ENCODE data around the gene NAV2.

NAV2 gene

DNA sequence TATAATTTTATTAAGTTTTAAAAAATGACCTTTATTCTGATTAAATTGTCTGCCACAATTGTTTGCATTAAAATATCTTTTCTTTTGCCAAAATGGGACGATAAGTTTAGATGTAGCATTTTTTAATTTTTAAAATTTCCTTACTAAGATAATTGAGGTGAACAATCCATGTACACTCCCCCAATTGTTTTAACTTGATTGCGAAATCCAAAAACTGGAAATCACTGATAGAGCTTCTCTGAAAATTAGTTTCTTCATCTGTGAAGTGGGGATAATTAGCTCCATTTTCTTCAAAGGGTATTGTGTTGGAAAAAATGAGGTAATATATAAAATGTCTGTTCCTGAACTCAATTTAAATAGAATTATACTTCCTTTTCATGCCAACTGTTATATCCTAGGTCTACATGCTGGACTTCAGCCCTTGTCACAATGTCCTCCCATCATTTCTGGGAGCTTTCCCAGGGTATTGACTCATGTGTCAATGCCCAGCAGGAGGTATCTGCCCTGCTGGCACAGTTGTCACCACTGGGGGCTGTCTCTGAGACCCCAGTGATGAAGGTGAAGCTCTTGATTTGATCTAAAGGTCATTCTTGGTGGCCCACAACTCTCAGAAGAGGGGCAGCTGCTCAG is 28.7 kb upstream of the NAV2 start:
- DNase-seq (ENCODE audit: low read depth): no peak

DNA sequence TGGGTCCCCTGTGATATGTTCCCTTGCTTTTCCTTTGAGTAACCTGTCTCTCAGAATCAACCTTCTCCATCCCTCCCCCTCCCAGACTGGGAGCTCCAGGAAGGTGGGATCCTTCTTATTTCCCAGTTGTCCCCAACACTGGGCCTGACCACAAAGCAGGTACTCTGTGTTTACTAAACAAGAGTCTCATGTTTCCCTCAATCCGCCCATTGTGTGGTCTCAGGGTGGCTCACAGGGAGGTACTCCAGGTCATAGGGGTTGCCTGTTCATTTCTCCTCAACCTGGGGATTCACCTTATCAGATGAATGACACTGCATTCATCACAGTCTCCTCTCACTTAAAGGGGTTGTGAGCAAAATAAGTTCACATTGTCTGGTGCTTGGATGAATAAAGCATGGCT is 26.4 kb upstream of the NAV2 start:
- no peak for DNase-seq (ENCODE audit: low read depth)

DNA sequence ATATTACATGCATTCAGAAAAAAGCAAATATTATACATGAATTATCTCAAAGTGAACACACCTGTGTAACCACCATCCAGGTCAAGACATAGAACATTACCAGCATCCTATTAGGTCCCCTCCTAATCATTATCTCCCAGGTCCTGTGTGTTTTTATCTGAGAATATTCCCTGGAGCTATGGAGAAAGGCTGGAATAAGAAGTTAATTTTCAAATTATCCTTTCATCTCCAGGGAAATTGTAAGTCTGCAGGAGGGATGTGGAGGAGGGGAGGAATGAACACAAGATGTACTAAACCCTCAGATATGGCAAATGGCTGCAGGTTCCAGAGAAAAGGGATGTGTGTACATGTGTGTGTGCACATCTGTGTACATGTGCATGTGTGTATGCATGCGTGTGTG is 25.2 kb upstream of the NAV2 start:
- no peak for DNase-seq (ENCODE audit: low read depth)

DNA sequence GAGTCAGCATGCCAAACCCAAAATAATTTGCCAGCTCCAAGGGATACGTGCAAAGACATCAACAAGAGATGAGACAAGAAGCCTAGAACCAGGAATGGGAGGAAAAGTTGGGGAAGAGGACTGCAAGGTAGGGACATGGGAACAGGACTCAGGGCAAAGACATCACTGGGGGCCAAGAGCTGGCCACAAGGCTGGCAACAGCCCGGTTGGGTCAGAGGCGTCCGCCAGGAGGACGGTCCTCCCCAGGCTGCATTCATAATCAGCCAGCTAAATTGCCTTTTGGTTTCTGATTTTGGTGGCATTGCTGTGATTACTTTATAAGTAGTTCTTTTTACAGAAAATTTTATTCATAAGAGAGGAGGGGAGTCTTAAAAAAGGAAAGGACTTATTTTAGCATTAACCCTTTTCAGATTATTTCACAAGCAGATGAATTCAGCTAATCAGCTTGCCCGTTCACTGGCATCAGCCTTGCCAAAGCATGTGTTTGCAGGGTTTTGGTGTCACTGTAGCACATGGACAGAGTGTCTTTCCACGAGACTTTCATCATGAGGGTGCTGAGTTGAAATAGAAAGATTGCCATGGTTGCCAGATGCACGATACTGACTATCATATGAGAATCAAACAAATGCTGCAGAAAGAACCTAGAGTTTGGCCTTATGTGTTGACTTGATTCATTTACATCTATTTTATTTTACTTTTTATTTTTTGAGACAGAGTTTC is 23.2 kb upstream of the NAV2 start:
- DNase-seq (ENCODE audit: low read depth): no peak

GRCh38 chr11:19690885-19691284 is 21.8 kb upstream of the NAV2 start:
- DNase-seq (ENCODE audit: low read depth): no peak

DNA sequence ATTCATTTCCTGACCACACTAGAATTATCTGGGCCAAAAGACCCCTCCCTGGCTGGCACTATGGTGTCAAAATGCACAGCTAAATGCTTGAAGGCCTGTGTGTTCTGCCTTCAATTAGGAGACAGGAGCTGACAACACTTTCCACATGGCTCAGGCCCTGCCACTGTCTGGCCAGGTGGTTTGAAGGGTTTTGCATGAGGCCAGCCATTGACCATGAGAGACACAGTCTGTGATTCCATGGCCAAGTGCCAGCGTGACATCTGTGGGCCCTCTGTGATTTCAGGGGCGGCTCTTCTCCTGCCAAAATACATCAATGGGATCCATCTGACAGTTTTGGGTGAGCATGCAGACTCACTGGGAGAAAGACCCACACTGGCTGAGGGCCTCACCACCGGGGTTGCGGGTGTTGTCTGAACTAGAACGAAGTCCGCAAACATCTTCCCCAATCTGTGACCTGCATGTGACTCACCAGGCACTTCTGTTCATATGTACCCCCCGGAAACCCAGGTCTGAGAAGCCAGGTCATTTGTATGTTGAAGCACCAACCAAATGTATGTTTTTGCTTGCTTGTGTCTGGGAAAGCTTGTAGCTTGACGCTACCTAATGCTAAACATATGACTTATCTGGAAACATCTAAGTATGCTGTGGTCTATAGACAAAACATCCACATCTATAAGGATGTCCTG is 20.7 kb upstream of the NAV2 start:
- DNase-seq (ENCODE audit: low read depth): no peak

GRCh38 chr11:19693146-19693545 is 19.5 kb upstream of the NAV2 start:
- DNase-seq (ENCODE audit: low read depth): no peak

- DNase-seq (ENCODE audit: low read depth): no peak
These were observed 17.8 kb upstream of the NAV2 start for GRCh38 chr11:19694796-19695345.

DNA sequence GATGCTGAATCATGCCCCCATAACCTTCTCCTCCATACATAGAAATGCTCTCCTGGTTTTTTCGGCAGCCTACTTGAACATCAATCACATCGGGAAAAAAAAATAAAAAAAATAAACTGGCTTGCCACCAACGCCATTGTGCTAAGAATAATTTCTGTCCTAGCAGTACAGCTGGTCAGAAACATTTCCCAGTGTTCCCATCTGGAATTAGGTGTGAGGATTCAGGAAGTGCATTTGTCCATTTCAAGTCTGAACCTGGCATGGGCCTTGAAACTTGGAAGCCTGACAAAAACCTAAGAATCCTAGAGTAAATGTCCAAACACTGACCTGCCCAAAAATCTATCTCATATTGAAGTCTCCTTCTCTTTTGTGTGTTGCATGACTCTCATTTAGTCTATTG is 16.6 kb upstream of the NAV2 start:
- no peak for DNase-seq (ENCODE audit: low read depth)

- DNase-seq (ENCODE audit: low read depth): no peak
These were observed 15.7 kb upstream of the NAV2 start for GRCh38 chr11:19696904-19697303.

- DNase-seq (ENCODE audit: low read depth): no peak
These were observed 14.9 kb upstream of the NAV2 start for GRCh38 chr11:19697721-19698121.

DNA sequence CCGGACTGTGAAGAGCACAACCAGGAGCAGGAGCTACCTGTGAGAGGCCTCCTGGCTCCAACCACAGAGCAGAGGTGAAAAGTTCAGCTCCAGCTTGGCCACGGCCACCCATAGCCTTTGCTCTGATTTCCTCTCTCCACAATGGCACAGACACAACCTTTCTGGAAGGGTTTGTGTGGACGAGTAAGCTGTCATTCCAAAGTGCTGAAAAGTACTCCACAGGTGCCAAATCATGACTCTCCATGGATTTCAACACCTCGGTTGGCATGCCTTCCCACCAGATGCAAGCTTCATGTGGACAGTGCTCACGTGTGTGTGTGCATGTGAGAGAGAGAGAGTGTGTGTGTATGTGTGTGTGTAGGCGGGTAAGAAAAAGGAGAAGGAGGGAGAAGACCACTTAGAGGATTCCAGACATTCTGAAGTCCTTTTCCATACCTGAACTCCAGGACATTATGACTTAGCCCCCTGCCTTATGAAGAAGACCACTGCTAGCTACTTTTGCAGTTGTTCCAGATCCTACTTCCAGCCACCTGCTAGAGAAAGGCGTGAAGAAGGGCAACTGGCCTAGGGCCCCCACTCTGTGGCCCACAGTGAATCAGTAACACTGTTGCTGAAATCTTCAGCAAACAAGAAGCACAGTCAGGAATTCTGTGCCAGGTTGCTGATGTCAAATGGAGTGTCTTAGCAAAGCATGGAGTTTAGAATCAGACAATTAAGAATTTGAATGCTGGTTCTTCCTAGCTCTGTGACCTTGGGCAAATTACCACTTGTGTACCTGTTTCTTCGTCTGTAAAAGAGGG is 13.9 kb upstream of the NAV2 start:
- no peak for DNase-seq (ENCODE audit: low read depth)

- no peak for DNase-seq (ENCODE audit: low read depth)
These were observed 11.2 kb upstream of the NAV2 start for GRCh38 chr11:19701421-19701820.

GRCh38 chr11:19702620-19703019 is 10.0 kb upstream of the NAV2 start:
- DNase-seq (ENCODE audit: low read depth): no peak

GRCh38 chr11:19703211-19703610 is 9.4 kb upstream of the NAV2 start:
- DNase-seq (ENCODE audit: low read depth): no peak

DNA sequence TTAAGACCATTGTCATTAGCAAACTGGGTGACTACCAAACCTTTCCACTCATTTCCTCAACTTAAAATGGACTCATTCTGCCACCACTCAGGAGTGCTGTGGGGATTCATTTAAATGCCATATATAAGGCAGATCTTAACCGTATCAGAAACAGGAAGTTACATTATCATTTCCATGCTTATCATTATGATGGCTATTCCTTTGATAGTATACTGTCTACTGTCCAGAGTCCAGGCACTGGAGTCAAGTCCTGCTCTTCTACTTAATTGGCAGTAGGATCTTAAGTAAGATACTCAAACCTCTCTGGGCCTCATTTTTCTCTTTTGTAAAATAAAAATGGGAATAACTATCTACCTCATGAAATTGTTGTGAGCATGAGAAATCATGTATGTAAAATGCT is 8.4 kb upstream of the NAV2 start:
- DNase-seq (ENCODE audit: low read depth): no peak

- DNase-seq (ENCODE audit: low read depth): no peak
These were observed 6.7 kb upstream of the NAV2 start for GRCh38 chr11:19705936-19706335.

DNA sequence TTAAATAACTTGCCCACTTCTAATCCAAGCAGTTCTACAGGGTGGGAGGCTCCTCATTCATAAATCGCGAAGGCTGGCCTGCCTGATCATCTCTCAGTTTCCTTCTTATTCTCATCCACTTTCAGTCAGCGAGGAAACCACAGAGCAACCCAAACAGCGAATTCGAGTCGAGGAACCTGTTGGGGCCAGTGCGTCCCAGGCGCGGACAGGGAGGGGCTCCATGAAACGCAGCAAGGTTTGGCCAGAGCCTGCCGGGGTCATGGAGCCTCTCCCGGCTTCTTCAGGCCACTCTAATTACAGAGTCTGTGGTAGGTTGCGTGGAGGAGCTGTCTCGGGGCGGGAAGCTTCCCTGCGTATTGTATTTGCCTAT is 741 bp upstream of the NAV2 start:
- no peak for DNase-seq (ENCODE audit: low read depth)

- no peak for DNase-seq (ENCODE audit: low read depth)
These were observed 772 bp downstream of the NAV2 start for GRCh38 chr11:19713196-19714021.

DNA sequence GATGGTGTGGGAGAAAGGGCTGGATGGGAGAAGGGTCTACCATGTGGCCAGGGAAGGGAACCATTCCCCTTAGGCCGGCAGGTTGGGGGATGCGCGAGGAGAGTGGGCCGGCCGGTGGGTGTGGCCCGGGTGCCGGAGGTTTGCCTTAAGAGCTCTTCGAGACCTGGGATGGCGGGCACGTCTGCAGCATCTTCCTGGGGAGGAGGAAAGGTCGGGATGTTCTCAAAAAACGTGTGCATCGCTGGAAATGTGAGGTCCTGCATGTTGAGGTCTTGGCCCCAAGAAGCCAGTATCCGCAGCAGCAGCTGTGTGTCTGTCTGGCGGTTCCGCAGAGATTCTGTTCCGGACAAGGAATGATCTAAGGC is 1.4 kb downstream of the NAV2 start:
- DNase-seq (ENCODE audit: low read depth): no peak

Data from activated T-helper 1 cell treated with Interleukin-2 at 50 U/mL for 16 hours (primary cell).